ELR (cell line): ENCODE results near the gene WDR47.
"Not testable (repeated sequence)": the region's sequence is repeated elsewhere in the genome, so short reads cannot be mapped to it uniquely, and the experiment has no call there.

Experiments used
- DNase-seq: peaks from one replicate; pipeline ENCODE4 v3.0.0-alpha.2; 2015; ENCODE audit warnings: low read depth

WDR47 gene

GRCh38 chr1:108962681-108963051 lies 79.2 kb downstream of the WDR47 start:
- DNase-seq, result no peak

- DNase-seq, result no peak
These were observed 80.0 kb downstream of the WDR47 start for GRCh38 chr1:108961752-108962486.

- DNase-seq, result no peak
These were observed 80.7 kb downstream of the WDR47 start for GRCh38 chr1:108961198-108961597.

GRCh38 chr1:108960719-108961118 lies 81.2 kb downstream of the WDR47 start:
- DNase-seq, result no peak

- no peak for DNase-seq
These were observed 84.0 kb downstream of the WDR47 start for GRCh38 chr1:108957888-108958287.

GRCh38 chr1:108955881-108956280 lies 86.0 kb downstream of the WDR47 start:
- no peak for DNase-seq

GRCh38 chr1:108955111-108955510 lies 86.8 kb downstream of the WDR47 start:
- no peak for DNase-seq

GRCh38 chr1:108953452-108953851 lies 88.5 kb downstream of the WDR47 start:
- no peak for DNase-seq

- DNase-seq, result no peak
These were observed 90.7 kb downstream of the WDR47 start for GRCh38 chr1:108951242-108951641.

- DNase-seq, result no peak
These were observed 92.9 kb downstream of the WDR47 start for GRCh38 chr1:108949044-108949443.

- DNase-seq, result no peak
These were observed 93.9 kb downstream of the WDR47 start for GRCh38 chr1:108947871-108948525.

GRCh38 chr1:108936170-108936569 lies 105.7 kb downstream of the WDR47 start:
- no peak for DNase-seq

GRCh38 chr1:108933944-108934343 lies 108.0 kb downstream of the WDR47 start:
- DNase-seq, result no peak

GRCh38 chr1:108927565-108927964 lies 114.3 kb downstream of the WDR47 start:
- not testable (repeated sequence) for DNase-seq

GRCh38 chr1:108925920-108926319 lies 116.0 kb downstream of the WDR47 start:
- no peak for DNase-seq
